PC-9 (cell line): ENCODE measurements around the gene LMF1.

Experiments
- EZH2 ChIP-seq: fragments of 200-600 bp; sonication (generic); IDR thresholded peaks from 2 replicates; pipeline ENCODE4 v1.8.0; 2017; ENCODE audit warnings: antibody characterized with exemption, low read depth
- TF ChIP-seq, protein P1 (sequence below): fragments of 200-600 bp; sonication (generic); conservative IDR thresholded peaks from 2 replicates; pipeline ENCODE4 v1.6.1; 2017; ENCODE audit warnings: mixed run types, antibody characterized with exemption, mild to moderate bottlenecking, moderate library complexity

DNA sequence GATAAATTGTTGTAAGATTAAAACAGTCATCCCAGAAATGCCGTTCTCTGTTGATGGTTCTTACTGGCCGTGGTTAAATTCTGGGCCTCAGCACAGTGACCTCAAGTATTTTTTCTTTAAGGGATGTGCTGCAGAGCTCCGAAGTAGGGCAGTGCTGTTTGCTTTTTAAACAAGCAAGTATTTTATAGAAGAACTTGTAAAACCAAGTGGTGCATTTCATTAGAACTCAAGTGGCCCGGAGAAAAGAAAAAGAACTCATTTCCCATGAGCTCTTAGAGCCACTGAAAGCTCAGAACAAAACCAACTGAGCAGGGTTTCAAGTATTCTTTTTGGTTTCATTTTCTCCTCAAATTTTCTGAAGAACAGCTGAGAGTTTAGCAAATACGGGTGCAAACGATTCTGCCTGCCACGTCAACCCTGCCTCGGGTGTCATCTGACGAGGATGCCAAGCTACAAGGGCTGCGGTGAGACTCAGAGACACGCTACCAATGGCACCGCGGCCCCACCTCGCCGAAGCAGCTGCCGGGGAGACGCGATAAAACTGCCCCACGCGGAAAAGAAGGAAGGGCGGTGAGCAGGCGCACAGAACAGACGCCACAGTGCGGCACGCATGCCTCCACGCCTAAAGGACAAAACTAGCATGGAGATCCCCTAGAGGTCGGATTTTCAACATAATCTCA, 6.3 kb downstream of the LMF1 start:
- TF ChIP-seq, protein P1, sequence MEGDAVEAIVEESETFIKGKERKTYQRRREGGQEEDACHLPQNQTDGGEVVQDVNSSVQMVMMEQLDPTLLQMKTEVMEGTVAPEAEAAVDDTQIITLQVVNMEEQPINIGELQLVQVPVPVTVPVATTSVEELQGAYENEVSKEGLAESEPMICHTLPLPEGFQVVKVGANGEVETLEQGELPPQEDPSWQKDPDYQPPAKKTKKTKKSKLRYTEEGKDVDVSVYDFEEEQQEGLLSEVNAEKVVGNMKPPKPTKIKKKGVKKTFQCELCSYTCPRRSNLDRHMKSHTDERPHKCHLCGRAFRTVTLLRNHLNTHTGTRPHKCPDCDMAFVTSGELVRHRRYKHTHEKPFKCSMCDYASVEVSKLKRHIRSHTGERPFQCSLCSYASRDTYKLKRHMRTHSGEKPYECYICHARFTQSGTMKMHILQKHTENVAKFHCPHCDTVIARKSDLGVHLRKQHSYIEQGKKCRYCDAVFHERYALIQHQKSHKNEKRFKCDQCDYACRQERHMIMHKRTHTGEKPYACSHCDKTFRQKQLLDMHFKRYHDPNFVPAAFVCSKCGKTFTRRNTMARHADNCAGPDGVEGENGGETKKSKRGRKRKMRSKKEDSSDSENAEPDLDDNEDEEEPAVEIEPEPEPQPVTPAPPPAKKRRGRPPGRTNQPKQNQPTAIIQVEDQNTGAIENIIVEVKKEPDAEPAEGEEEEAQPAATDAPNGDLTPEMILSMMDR: no peak
- TF ChIP-seq EZH2: no peak
